H1 (cell line): ENCODE measurements around the gene PSAP. TPM values are rescaled to one million over a fixed set of nuclear protein-coding genes. Genes with fewer than 3 reads are reported as not detected.

Experiments used
- CTCF ChIA-PET: fragments of 300-600 bp; sonication (Branson Sonifier 250); formaldehyde crosslinking; loops from one replicate; lab custom pipeline; 2021; ENCODE audit not compliant: partially characterized antibody; lab: Charles Lee
- POLR2A ChIA-PET: fragments of 300-600 bp; sonication (Branson Sonifier 250); formaldehyde crosslinking; loops from one replicate; lab custom pipeline; 2021; ENCODE audit warnings: inconsistent platforms; ENCODE audit not compliant: partially characterized antibody; lab: Charles Lee
- DNase-seq, 2 experiments: peaks; one replicate each; pipeline versions ENCODE4 v3.0.0 to v3.0.0-alpha.2; 2010 to 2022; ENCODE audit warnings: low spot score in 2 of 2, low read depth in 1 of 2, mixed read lengths in 1 of 2
- FAIRE-seq: peaks from 2 replicates; lab custom pipeline; 2011; peaks lifted over from hg19 to GRCh38; lab: Jason Lieb, UNC
- H2AFZ ChIP-seq: 2 replicates; pipeline ENCODE4 v1.8.1; 2012; ENCODE audit warnings: low read length, inconsistent platforms
- H2AK5ac ChIP-seq: 2 replicates; pipeline ENCODE4 v1.6.1; 2013; ENCODE audit warnings: low read depth, low read length
- H2BK120ac ChIP-seq: replicated peaks from 2 replicates; pipeline ENCODE3; 2013; ENCODE audit warnings: low read depth, low read length, inconsistent platforms
- H2BK12ac ChIP-seq: 2 replicates; pipeline ENCODE4 v1.6.1; 2013; ENCODE audit warnings: low read depth, low read length
- H2BK15ac ChIP-seq: 2 replicates; pipeline ENCODE4 v1.6.1; 2013; ENCODE audit warnings: low read length
- H2BK20ac ChIP-seq: 2 replicates; pipeline ENCODE4 v1.6.1; 2013; ENCODE audit warnings: low read length
- H2BK5ac ChIP-seq: 2 replicates; pipeline ENCODE4 v1.6.1; 2013; ENCODE audit warnings: low read depth, low read length
- H3K14ac ChIP-seq: 2 replicates; pipeline ENCODE4 v1.6.1; 2013; ENCODE audit warnings: inconsistent platforms; ENCODE audit not compliant: insufficient read length
- H3K18ac ChIP-seq: 2 replicates; pipeline ENCODE4 v1.6.1; 2013; ENCODE audit warnings: low read length; ENCODE audit errors: extremely low read depth
- H3K23ac ChIP-seq: 2 replicates; pipeline ENCODE4 v1.6.1; 2013; ENCODE audit warnings: inconsistent platforms; ENCODE audit not compliant: insufficient read length
- H3K23me2 ChIP-seq: 2 replicates; pipeline ENCODE4 v1.6.1; 2013; ENCODE audit warnings: low read depth, low read length
- H3K27ac ChIP-seq: 2 replicates; pipeline ENCODE4 v1.6.1; 2011; ENCODE audit warnings: low read depth, low read length, inconsistent platforms
- H3K27me3 ChIP-seq, 4 experiments: replicated peaks in 1 of 4; 1 replicate in 1 of 4; 2 replicates in 3 of 4; pipeline versions ENCODE4 v1.6.1 to v1.8.1; 2011 to 2013; ENCODE audit warnings: low read length in 3 of 4, mild to moderate bottlenecking in 3 of 4, inconsistent platforms in 2 of 4, mixed read lengths in 2 of 4, moderate library complexity in 1 of 4; ENCODE audit not compliant: control insufficient read depth in 3 of 4, insufficient read depth in 3 of 4; ENCODE audit errors: extremely low read depth in 1 of 4
- H3K36me3 ChIP-seq, 4 experiments: 2 replicates each; pipeline versions ENCODE4 v1.6.1 to v1.8.1; 2011 to 2013; ENCODE audit warnings: mild to moderate bottlenecking in 4 of 4, low read length in 3 of 4, moderate library complexity in 2 of 4, control low read depth in 1 of 4, inconsistent platforms in 1 of 4; ENCODE audit not compliant: insufficient read depth in 4 of 4, control insufficient read depth in 2 of 4
- H3K4ac ChIP-seq: replicated peaks from 2 replicates; pipeline ENCODE3; 2013; ENCODE audit warnings: low read length, low read depth, mixed read lengths, inconsistent platforms; ENCODE audit not compliant: insufficient read length
- H3K4me1 ChIP-seq, 4 experiments: replicated peaks in 1 of 4; 1 replicate in 1 of 4; 2 replicates in 3 of 4; pipeline versions ENCODE4 v1.6.1 to v1.8.1; 2011 to 2013; ENCODE audit warnings: low read length in 3 of 4, inconsistent platforms in 2 of 4, mixed read lengths in 1 of 4; ENCODE audit not compliant: insufficient read depth in 4 of 4, control insufficient read depth in 3 of 4
- H3K4me2 ChIP-seq, 2 experiments: 2 replicates each; pipeline versions ENCODE4 v1.6.1 to v1.8.1; 2011 to 2013; ENCODE audit warnings: low read depth in 2 of 2, low read length in 2 of 2, control low read depth in 1 of 2, inconsistent platforms in 1 of 2, mild to moderate bottlenecking in 1 of 2; ENCODE audit not compliant: insufficient read depth in 1 of 2
- H3K4me3 ChIP-seq, 4 experiments: fragments of 200-600, 300-600 bp in 1 of 4; sonication (generic), shearing (Covaris generic), sonication (Bioruptor Twin) in 1 of 4; 2 replicates each; pipeline versions ENCODE4 v1.5.1 to v1.8.1; 2011 to 2016; ENCODE audit warnings: low read length in 4 of 4, low read depth in 3 of 4, control low read depth in 2 of 4, inconsistent platforms in 2 of 4, mild to moderate bottlenecking in 2 of 4, mixed read lengths in 1 of 4, moderate library complexity in 1 of 4; ENCODE audit not compliant: insufficient read depth in 2 of 4; ENCODE audit errors: extremely low read depth in 1 of 4
- H3K56ac ChIP-seq: replicated peaks from 2 replicates; pipeline ENCODE3; 2013; ENCODE audit warnings: low read depth, mild to moderate bottlenecking, mixed read lengths, low read length, inconsistent platforms; ENCODE audit not compliant: insufficient read length
- H3K79me1 ChIP-seq: 2 replicates; pipeline ENCODE4 v1.6.1; 2013; ENCODE audit warnings: low read depth, low read length, control low read depth
- H3K79me2 ChIP-seq, 2 experiments: 2 replicates each; pipeline versions ENCODE4 v1.6.1 to v1.8.1; 2012 to 2013; ENCODE audit warnings: low read length in 2 of 2, mild to moderate bottlenecking in 2 of 2, inconsistent platforms in 1 of 2; ENCODE audit not compliant: insufficient read depth in 2 of 2, control insufficient read depth in 1 of 2
- H3K9ac ChIP-seq, 4 experiments: replicated peaks in 1 of 4; 1 replicate in 1 of 4; 2 replicates in 3 of 4; pipeline versions ENCODE4 v1.6.1 to v1.8.1; 2011 to 2013; ENCODE audit warnings: low read depth in 3 of 4, low read length in 3 of 4, control low read depth in 2 of 4, mild to moderate bottlenecking in 2 of 4, moderate library complexity in 2 of 4, inconsistent platforms in 1 of 4; ENCODE audit errors: extremely low read depth in 1 of 4
- H3K9me3 ChIP-seq, 2 experiments: 2 replicates each; pipeline versions ENCODE4 v1.6.1 to v1.8.1; 2012 to 2013; ENCODE audit warnings: mild to moderate bottlenecking in 2 of 2, moderate library complexity in 2 of 2, control low read depth in 1 of 2, inconsistent platforms in 1 of 2, low read depth in 1 of 2, low read length in 1 of 2, mixed read lengths in 1 of 2; ENCODE audit not compliant: insufficient read depth in 2 of 2
- H4K20me1 ChIP-seq, 2 experiments: replicated peaks in 1 of 2; 2 replicates each; pipeline versions ENCODE3 to v1.8.1; 2011 to 2013; ENCODE audit warnings: inconsistent platforms in 2 of 2, low read length in 2 of 2, mild to moderate bottlenecking in 1 of 2; ENCODE audit not compliant: insufficient read depth in 2 of 2, control insufficient read depth in 1 of 2
- H4K5ac ChIP-seq: 2 replicates; pipeline ENCODE4 v1.6.1; 2013; ENCODE audit warnings: low read length, low read depth, mixed read lengths, inconsistent platforms; ENCODE audit not compliant: insufficient read length
- H4K8ac ChIP-seq: 2 replicates; pipeline ENCODE4 v1.8.0; 2013; ENCODE audit warnings: mild to moderate bottlenecking, moderate library complexity, low read length, inconsistent platforms; ENCODE audit not compliant: insufficient read depth; ENCODE audit errors: extremely low read depth
- H4K91ac ChIP-seq: replicated peaks from 2 replicates; pipeline ENCODE3; 2013; ENCODE audit warnings: low read length, mixed read lengths, inconsistent platforms; ENCODE audit not compliant: insufficient read length
- ASH2L ChIP-seq: fragments of 200-600, 300-600 bp; sonication (generic); IDR thresholded peaks from one replicate; pipeline ENCODE4 v1.7.1; 2017; ENCODE audit warnings: low read length
- MAFK ChIP-seq: IDR thresholded peaks from 2 replicates; pipeline ENCODE4 v1.6.1; 2012; ENCODE audit warnings: low read depth, mild to moderate bottlenecking, improper control_type of control experiment, low read length
- RBBP5 ChIP-seq: IDR thresholded peaks from 2 replicates; pipeline ENCODE4 v1.7.1; 2012; ENCODE audit warnings: low read depth, mild to moderate bottlenecking, inconsistent platforms, low read length, moderate library complexity, borderline replicate concordance
- TAF1 ChIP-seq: IDR thresholded peaks from 2 replicates; pipeline ENCODE4 v1.6.1; 2011; ENCODE audit warnings: mild to moderate bottlenecking, low read depth, low read length
- WGBS, 2 experiments: shearing (Covaris generic) in 1 of 2; methylation state at CpG; one replicate each; pipeline versions ENCODE4 v1.1.6 to v1.1.7; 2013 to 2015; ENCODE audit warnings: low lambda C conversion rate in 2 of 2, mixed read lengths in 2 of 2, inconsistent platforms in 1 of 2, low coverage in 1 of 2, missing lambda C conversion rate in 1 of 2; ENCODE audit not compliant: insufficient replicate concordance in 2 of 2, insufficient coverage in 1 of 2, insufficient read length in 1 of 2; ENCODE audit errors: extremely low coverage in 1 of 2, missing lambda C conversion rate in 1 of 2; 5-methylcytosine and 5-hydroxymethylcytosine counted together
- polyA plus RNA-seq, 7 experiments: library from polyadenylated mRNA; depleted of rRNA in 3 of 7; stranded (reverse) in 5 of 7; unstranded in 2 of 7; fragments of >200 nt in 5 of 7; fragments of 200-250 nt in 2 of 7; gene quantifications; 1 replicate in 5 of 7; 2 replicates in 1 of 7; 4 replicates in 1 of 7; pipeline versions ENCODE4 v1.2.1 to v1.2.3, GENCODE V29; 2011 to 2013; ENCODE audit warnings: missing spikeins in 2 of 7, mixed read lengths in 2 of 7
- total RNA-seq: library from RNA; stranded (reverse); fragmentation: NEBNext Ultra II Directional; extraction: Animal tissue kit (Norgen Biotek cat#: 25700); gene quantifications from 2 replicates; pipeline ENCODE4 v1.2.1, GENCODE V29; 2021

The PSAP gene
- total and polyA plus RNA-seq, 2 of the 8 experiments (the other 6 are each of a cell fraction or from before 2014, with no cell fraction given), result 386 to 504 TPM

DNA sequence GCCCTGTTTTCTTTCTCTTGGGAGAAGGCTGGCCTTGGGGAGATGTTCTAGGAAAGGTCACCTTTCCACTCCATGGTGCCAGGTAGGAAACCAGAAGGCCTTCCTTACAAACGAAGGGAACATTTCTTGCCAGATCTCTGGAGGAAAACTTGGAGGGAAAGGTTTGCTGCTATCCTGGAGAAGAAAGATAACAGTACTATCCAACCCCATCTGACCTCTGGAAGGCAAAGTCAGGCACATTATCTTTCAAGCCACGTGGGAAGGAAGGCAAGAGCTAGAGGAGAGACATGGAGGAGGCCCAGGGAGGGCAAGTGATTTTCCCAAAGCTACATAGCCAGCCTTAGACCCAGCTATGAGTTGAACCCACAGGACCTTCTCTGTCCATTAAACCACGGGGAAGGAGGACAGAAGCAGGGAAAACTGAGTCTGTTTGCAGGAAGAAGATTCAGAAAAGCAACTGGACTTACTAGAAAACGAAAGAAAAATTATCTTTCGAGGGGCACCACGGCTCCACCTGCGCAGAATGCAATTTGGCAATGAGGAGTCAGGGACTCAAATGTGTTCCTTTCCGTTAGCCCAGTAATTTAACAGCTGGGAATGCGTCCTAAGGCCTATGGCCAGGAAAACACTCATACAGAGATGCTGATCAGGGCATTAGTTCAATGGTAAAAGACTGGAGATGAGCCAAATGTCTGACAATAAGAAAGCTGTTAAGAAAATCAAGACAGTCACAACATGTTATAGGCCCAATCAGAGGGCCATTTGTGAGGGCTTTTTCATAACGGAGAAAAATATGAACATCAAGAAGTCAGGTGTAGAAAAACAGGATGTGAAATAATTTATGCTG, 32.0 kb upstream of the PSAP start:
- no peak overlapping the region for H2AK5ac ChIP-seq
- no peak overlapping the region for H2BK20ac ChIP-seq
- H3K56ac ChIP-seq, result no peak overlapping the region
- H4K91ac ChIP-seq, result no peak overlapping the region
- no peak overlapping the region for H2BK12ac ChIP-seq
- peaks cover 0 to 5% (median 0%) of the 10 kb centered on the region in 4 experiments; a peak in 3 of 7 replicates for H3K4me1 ChIP-seq
- no peaks in the 10 kb centered on the region for H3K9me3 ChIP-seq
- POLR2A ChIA-PET, result interaction anchor here (0.9 kb wide), 1 partner anchor 10 kb away, joined by 3 read pairs; no protein-coding TSS in a partner anchor
- no peak overlapping the region for H2AFZ ChIP-seq
- no peak overlapping the region for H4K8ac ChIP-seq
- H3K79me1 ChIP-seq, result no peaks in the 10 kb centered on the region
- no peak overlapping the region for H3K23ac ChIP-seq
- TF ChIP-seq ASH2L, result no peak
- TF ChIP-seq MAFK, result no peak
- TF ChIP-seq RBBP5, result no peak
- TF ChIP-seq TAF1, result no peak
- no peak overlapping the region for H3K4ac ChIP-seq
- H3K14ac ChIP-seq, result no peak overlapping the region
- H3K18ac ChIP-seq, result no peak overlapping the region
- H3K4me3 ChIP-seq, result no peak overlapping the region
- 85% methylated on average over 10 of the region's 10 CpGs; no CpG with 5 or more reads in 1 of the 2 experiments for WGBS, 2 experiments
- H3K36me3 ChIP-seq, result no peaks in the 10 kb centered on the region
- H4K20me1 ChIP-seq, result no peaks in the 10 kb centered on the region
- no peak overlapping the region for H4K5ac ChIP-seq
- H2BK5ac ChIP-seq, result no peak overlapping the region
- no peaks in the 10 kb centered on the region for H3K23me2 ChIP-seq
- DNase-seq (no peak), FAIRE-seq (no peak)
- H3K27ac ChIP-seq, result no peak overlapping the region
- no peak overlapping the region for H2BK120ac ChIP-seq
- no peak overlapping the region for H3K4me2 ChIP-seq
- no peaks in the 10 kb centered on the region for H3K79me2 ChIP-seq
- CTCF ChIA-PET, result interaction anchor here (0.7 to 1.2 kb wide), 4 partner anchors 13 to 87 kb away, joined by 3 to 4 read pairs (median 4); no protein-coding TSS in a partner anchor
- peaks cover 0 to 5% (median 4%) of the 10 kb centered on the region in 4 experiments; a peak in 6 of 7 replicates for H3K27me3 ChIP-seq
- H3K9ac ChIP-seq, result no peak overlapping the region
- H2BK15ac ChIP-seq, result no peak overlapping the region
